Testis (tissue), 3 donors: ENCODE measurements around the gene SLAMF1. TPM values are rescaled to one million over a fixed set of nuclear protein-coding genes. Genes with fewer than 3 reads are reported as not detected.
"Not testable (repeated sequence)": the region's sequence is repeated elsewhere in the genome, so short reads cannot be mapped to it uniquely, and the experiment has no call there.

ENCODE experiments used
- DNase-seq: peaks from one replicate; pipeline ENCODE4 v3.0.0-alpha.2; 2019
- H3K27ac ChIP-seq, 2 donors: fragments of 200-600 bp; sonication (generic); one replicate each; pipeline ENCODE4 v1.5.1; 2019
- H3K27me3 ChIP-seq: fragments of 200-600 bp; sonication (generic); one replicate; pipeline ENCODE4 v1.5.1; 2019
- H3K36me3 ChIP-seq: fragments of 200-600 bp; sonication (generic); one replicate; pipeline ENCODE4 v1.5.1; 2017; ENCODE audit warnings: low read depth; ENCODE audit errors: missing control alignments
- H3K4me1 ChIP-seq: fragments of 200-600 bp; sonication (generic); one replicate; pipeline ENCODE4 v1.5.1; 2019
- H3K4me3 ChIP-seq, 2 donors: fragments of 200-600 bp; sonication (generic); one replicate each; pipeline ENCODE4 v1.5.1; 2017 to 2019
- H3K9me3 ChIP-seq: fragments of 200-600 bp; sonication (generic); one replicate; pipeline ENCODE4 v1.5.1; 2017
- CTCF ChIP-seq, 3 experiments: fragments of 450-650 bp in 2 of 3; fragments of 200-600 bp in 1 of 3; sonication (generic) in 1 of 3; IDR thresholded peaks; one replicate each; pipeline ENCODE4 v1.5.1; 2016 to 2019; ENCODE audit warnings: antibody characterized with exemption in 3 of 3, mild to moderate bottlenecking in 2 of 3, moderate library complexity in 1 of 3
- POLR2A ChIP-seq: fragments of 450-650 bp; IDR thresholded peaks from one replicate; pipeline ENCODE4 v1.6.1; 2017; ENCODE audit warnings: antibody characterized with exemption, mild to moderate bottlenecking, moderate library complexity
- WGBS, 2 donors: methylation state at CpG; one replicate each; pipeline ENCODE4 v1.1.5; 2018; 5-methylcytosine and 5-hydroxymethylcytosine counted together
- intact Hi-C: fragments of 100-400 bp; cut with DNase I; formaldehyde crosslinking; loops from one replicate; pipeline ENCODE4 v1.15.1; 2023; ENCODE audit warnings: low total_unique reads
- polyA plus RNA-seq: library from polyadenylated mRNA; stranded (reverse); fragments of 350-450 nt; fragmentation: Illumina TruSeq; extraction: RNeasy Lipid Tissue Mini Kit (QIAGEN cat#74804); gene quantifications from one replicate; pipeline ENCODE4 v1.2.3, GENCODE V29; 2014; ENCODE audit warnings: low read depth, low replicate concordance; ENCODE audit not compliant: insufficient read depth
- total RNA-seq, 2 donors: library from RNA; depleted of rRNA; stranded (reverse); fragments of >200 nt; gene quantifications; one replicate each; pipeline ENCODE4 v1.2.3, GENCODE V29; 2016

The SLAMF1 gene
- total and polyA plus RNA-seq, 3 donors from 2014 or later = 0.47 to 0.75 (median 0.50) TPM

GRCh38 chr1:160569806-160570205, 77.0 kb downstream of the SLAMF1 start:
- intact Hi-C loops = no loop called here
- DNase-seq = no peak
- TF ChIP-seq CTCF (IDR thresholded peaks at IDR 0.05) (no peak), POLR2A (no peak)

GRCh38 chr1:160567858-160568682, 78.8 kb downstream of the SLAMF1 start:
- DNase-seq = no peak
- Histone ChIP-seq H3K9me3 (no peaks in the 10 kb centered on the region), H3K27ac (no peak overlapping the region), H3K4me1 (peaks cover 5% of the 10 kb centered on the region), H3K36me3 (no peaks in the 10 kb centered on the region), H3K4me3 (no peak overlapping the region), H3K27me3 (no peaks in the 10 kb centered on the region)
- intact Hi-C loops = no loop called here
- TF ChIP-seq CTCF (IDR thresholded peaks at IDR 0.05) (no peak), POLR2A (no peak)
- 69 to 75% methylated on average over 8 of the region's 8 CpGs for WGBS, 2 donors

More at GRCh38 chr1:160569806-160570205, 77.0 kb downstream of the SLAMF1 start:
- Histone ChIP-seq H3K36me3 (no peaks in the 10 kb centered on the region), H3K27me3 (no peaks in the 10 kb centered on the region), H3K4me3 (no peak overlapping the region), H3K27ac (no peak overlapping the region), H3K9me3 (no peaks in the 10 kb centered on the region), H3K4me1 (peaks cover 5% of the 10 kb centered on the region)
- 71 to 83% methylated on average over 2 of the region's 2 CpGs for WGBS, 2 donors

GRCh38 chr1:160567341-160567740, 79.5 kb downstream of the SLAMF1 start:
- Histone ChIP-seq H3K27ac (no peak overlapping the region), H3K9me3 (no peaks in the 10 kb centered on the region), H3K36me3 (no peaks in the 10 kb centered on the region), H3K4me3 (no peak overlapping the region), H3K4me1 (peaks cover 5% of the 10 kb centered on the region), H3K27me3 (no peaks in the 10 kb centered on the region)
- WGBS, 2 donors = 73 to 81% methylated on average over 5 of the region's 5 CpGs
- TF ChIP-seq POLR2A = no peak
- no peak for DNase-seq
- intact Hi-C loops = no loop called here

GRCh38 chr1:160565564-160565963, 81.3 kb downstream of the SLAMF1 start:
- peaks cover 5% of the 10 kb centered on the region for H3K4me1 ChIP-seq
- TF ChIP-seq POLR2A (no peak), CTCF (IDR thresholded peaks at IDR 0.05) (no peak)
- H3K9me3 ChIP-seq = no peaks in the 10 kb centered on the region
- H3K36me3 ChIP-seq = no peaks in the 10 kb centered on the region
- intact Hi-C loops = no loop called here
- peak; percentile 60 for DNase-seq
- peak overlapping the region in 1 of 2 donors; percentile 30 for H3K27ac ChIP-seq
- no peaks in the 10 kb centered on the region for H3K27me3 ChIP-seq
- H3K4me3 ChIP-seq = no peak overlapping the region
- 20 to 42% methylated on average over 4 of the region's 4 CpGs for WGBS, 2 donors

GRCh38 chr1:160563230-160563629, 83.6 kb downstream of the SLAMF1 start:
- H3K4me3 ChIP-seq, H3K27me3 ChIP-seq, H3K9me3 ChIP-seq, DNase-seq, H3K36me3 ChIP-seq, H3K27ac ChIP-seq, H3K4me1 ChIP-seq, intact Hi-C loops: not testable (repeated sequence)
- 86 to 90% methylated on average over 1 of the region's 1 CpG for WGBS, 2 donors

- H3K36me3 ChIP-seq, H3K27ac ChIP-seq, H3K9me3 ChIP-seq, DNase-seq, H3K27me3 ChIP-seq, H3K4me1 ChIP-seq, intact Hi-C loops, H3K4me3 ChIP-seq: not testable (repeated sequence)
- 80 to 81% methylated on average over 2 of the region's 2 CpGs for WGBS, 2 donors
Measured at GRCh38 chr1:160562745-160563144, 84.1 kb downstream of the SLAMF1 start.
